ENCODE measurements around the gene DENND1A. TPM values are rescaled to one million over a fixed set of nuclear protein-coding genes. Genes with fewer than 3 reads are reported as not detected.

DENND1A gene
- total and polyA plus RNA-seq, 2 experiments from 2014 or later = 13.1 to 28.7 TPM

- H3K4me1 Mint-ChIP-seq = peaks cover 29% of the 10 kb centered on the region
- H3F3A ChIP-seq (replicated peaks; ENCODE audit: low read depth) = no peaks in the 10 kb centered on the region
- H2AFZ ChIP-seq = no peak overlapping the region
- H3K27ac Mint-ChIP-seq = peak overlapping the region; percentile 89
- H3K79me2 ChIP-seq (replicated peaks; ENCODE audit: insufficient read depth) = no peaks in the 10 kb centered on the region
- no peaks in the 10 kb centered on the region for H3K36me3 ChIP-seq (ENCODE audit: insufficient read depth)
- H3K4me3 Mint-ChIP-seq = 0 out of 3 replicates have a peak overlapping the region, but pooled peaks have one; percentile 27
- peak; percentile 84 for DNase-seq (ENCODE audit: low spot score)
- peaks cover 5% of the 10 kb centered on the region for H3K27me3 Mint-ChIP-seq (ENCODE audit: insufficient read depth, low read depth, poor library complexity)
- H3K9me2 ChIP-seq (ENCODE audit: insufficient read depth) = no peaks in the 10 kb centered on the region
- no peaks in the 10 kb centered on the region for H4K20me1 ChIP-seq (replicated peaks; ENCODE audit: insufficient read depth)
- peaks cover 20% of the 10 kb centered on the region for H3K4me1 ChIP-seq (ENCODE audit: insufficient read depth)
- TF ChIP-seq POLR2AphosphoS5 (IDR thresholded peaks at IDR 0.05; ENCODE audit: low read depth) (no peak), ETS1 (IDR thresholded peaks at IDR 0.05) (no peak), EZH2phosphoT487 (IDR thresholded peaks at IDR 0.05; ENCODE audit: unreplicated experiment) (no peak), CREB1 (CRISPR knock-in tag; IDR thresholded peaks at IDR 0.05; ENCODE audit: low read depth) (no peak), CTCF (conservative IDR thresholded peaks at IDR 0.05; ENCODE audit: low read depth in 2 of 2) (no peak), STAT1 (IDR thresholded peaks at IDR 0.05; ENCODE audit: unreplicated experiment) (no peak), ZNF114 (CRISPR knock-in tag; IDR thresholded peaks at IDR 0.05) (no peak), EZH2 (IDR thresholded peaks at IDR 0.05; ENCODE audit: low read depth, unreplicated experiment) (no peak), REST (IDR thresholded peaks at IDR 0.05; ENCODE audit: unreplicated experiment) (no peak), JUNB (IDR thresholded peaks at IDR 0.05; ENCODE audit: unreplicated experiment) (no peak), NANOG (IDR thresholded peaks at IDR 0.05; ENCODE audit: borderline replicate concordance) (no peak), ZNF462 (CRISPR knock-in tag; IDR thresholded peaks at IDR 0.05) (no peak), ZNF331 (CRISPR knock-in tag; IDR thresholded peaks at IDR 0.05; ENCODE audit: low read depth) (no peak)
- ATAC-seq = peak; percentile 79
- H3K4me3 ChIP-seq = no peak overlapping the region
- H3K4me2 ChIP-seq = peak overlapping the region; percentile 40; the same call in 1 of the 2 replicates
- H3K27ac ChIP-seq (ENCODE audit: low read depth) = peak overlapping the region; percentile 36; the same call in 1 of the 2 replicates
- H3K9me3 Mint-ChIP-seq = no peaks in the 10 kb centered on the region
- H3K27me3 ChIP-seq (ENCODE audit: insufficient read depth) = no peaks in the 10 kb centered on the region
- H3K36me3 Mint-ChIP-seq (ENCODE audit: low read depth) = no peaks in the 10 kb centered on the region
Measured at GRCh38 chr9:123438821-123439220, 491.1 kb downstream of the DENND1A start.
